Common myeloid progenitor, CD34-positive (primary cell): ENCODE data around the gene KCTD2.

ENCODE experiments used
- CTCF ChIA-PET: fragments of 350-600 bp; sonication (Branson Sonifier 250); formaldehyde crosslinking; loops from one replicate; lab custom pipeline; 2021; ENCODE audit warnings: antibody characterized with exemption; lab: Charles Lee
- POLR2A ChIA-PET: fragments of 350-600 bp; sonication (Branson Sonifier 250); formaldehyde crosslinking; loops from one replicate; lab custom pipeline; 2021; ENCODE audit warnings: antibody characterized with exemption; lab: Charles Lee
- DNase-seq, 3 donors: peaks; one replicate each; pipeline versions ENCODE4 v3.0.0 to v3.0.0-alpha.2; 2013
- H3K27ac ChIP-seq, 2 experiments: 1 replicate in 1 of 2; 2 replicates in 1 of 2; pipeline ENCODE4 v1.7.0; 2013; ENCODE audit warnings: inconsistent platforms in 2 of 2, low read length in 2 of 2, mild to moderate bottlenecking in 2 of 2, low read depth in 1 of 2, moderate library complexity in 1 of 2; ENCODE audit not compliant: severe bottlenecking in 2 of 2, insufficient read depth in 1 of 2, poor library complexity in 1 of 2
- H3K27me3 ChIP-seq, 5 experiments: replicated peaks in 2 of 5; 1 replicate in 3 of 5; 2 replicates in 2 of 5; pipeline versions ENCODE4 v1.6.1 to v1.7.0; 2013; ENCODE audit warnings: low read length in 4 of 5, mild to moderate bottlenecking in 2 of 5, moderate library complexity in 2 of 5, inconsistent platforms in 1 of 5; ENCODE audit not compliant: insufficient read depth in 5 of 5, control insufficient read depth in 4 of 5
- H3K36me3 ChIP-seq, 4 experiments: 1 replicate in 2 of 4; 2 replicates in 2 of 4; pipeline versions ENCODE4 v1.6.1 to v1.7.0; 2013; ENCODE audit warnings: low read length in 3 of 4, control low read depth in 1 of 4, mild to moderate bottlenecking in 1 of 4; ENCODE audit not compliant: control insufficient read depth in 4 of 4, insufficient read depth in 4 of 4
- H3K4me1 ChIP-seq, 4 experiments: 1 replicate in 3 of 4; 2 replicates in 1 of 4; pipeline versions ENCODE4 v1.6.1 to v1.7.1; 2013; ENCODE audit warnings: low read length in 3 of 4, mild to moderate bottlenecking in 3 of 4, control low read depth in 1 of 4, inconsistent platforms in 1 of 4, moderate library complexity in 1 of 4; ENCODE audit not compliant: control insufficient read depth in 4 of 4, insufficient read depth in 4 of 4; ENCODE audit errors: control extremely low read depth in 1 of 4
- H3K4me3 ChIP-seq, 7 experiments: 1 replicate in 4 of 7; 2 replicates in 3 of 7; pipeline versions ENCODE4 v1.5.1 to v1.7.0; 2013; ENCODE audit warnings: mild to moderate bottlenecking in 7 of 7, low read length in 6 of 7, moderate library complexity in 6 of 7, inconsistent platforms in 2 of 7, low read depth in 2 of 7, control low read depth in 1 of 7; ENCODE audit not compliant: insufficient read depth in 4 of 7, control insufficient read depth in 1 of 7; ENCODE audit errors: extremely low read depth in 1 of 7
- H3K9me3 ChIP-seq, 5 experiments: 1 replicate in 4 of 5; 2 replicates in 1 of 5; pipeline versions ENCODE4 v1.6.1 to v1.7.1; 2013; ENCODE audit warnings: low read length in 4 of 5, mild to moderate bottlenecking in 2 of 5, inconsistent platforms in 1 of 5, low read depth in 1 of 5, moderate library complexity in 1 of 5; ENCODE audit not compliant: control insufficient read depth in 4 of 5, insufficient read depth in 2 of 5; ENCODE audit errors: control extremely low read depth in 1 of 5
- WGBS: methylation state at CpG from one replicate; pipeline ENCODE4 v1.1.5; 2013; ENCODE audit not compliant: insufficient coverage; 5-methylcytosine and 5-hydroxymethylcytosine counted together

Gene KCTD2

GRCh38 chr17:75109407-75110233 lies 62.6 kb downstream of the KCTD2 start, which contains the start of gene ARMC7:
Gene ARMC7 (plus strand): TSS chr17:75109969. CDS start chr17:75110289, 320 bp downstream.
- peak; percentile 79 to 82 (median 81) for DNase-seq
- no peaks in the 10 kb centered on the region for H3K27me3 ChIP-seq
- peaks cover 0 to 10% (median 2%) of the 10 kb centered on the region in 4 experiments for H3K36me3 ChIP-seq
- no peaks in the 10 kb centered on the region for H3K9me3 ChIP-seq
- ChIA-PET CTCF (interaction anchor here (1.1 to 9.4 kb wide), 7 partner anchors 15 to 94 kb away, joined by 3 to 168 read pairs (median 71); partner anchors contain the start of genes NT5C and NUP85), POLR2A (interaction anchor here (0.6 to 1.0 kb wide), 4 partner anchors 15 to 49 kb away, joined by 3 to 6 read pairs (median 4); partner anchors contain the start of genes JPT1 and SLC16A5)
- H3K27ac ChIP-seq, result peak within 1 kb of the TSS in 1 of 2 experiments; percentile 74
- WGBS, result 0% methylated on average over 40 of the region's 68 CpGs
- peaks cover 0 to 41% (median 35%) of the 10 kb centered on the region in 4 experiments for H3K4me1 ChIP-seq
- H3K4me3 ChIP-seq, result peak within 1 kb of the TSS; percentile 51 to 95 (median 86)

- peak overlapping the region in 1 of 2 experiments; percentile 74 for H3K27ac ChIP-seq
- H3K4me3 ChIP-seq, result peak overlapping the region; percentile 51 to 95 (median 86)
- ChIA-PET POLR2A (interaction anchor here (0.6 to 1.0 kb wide), 5 partner anchors 23 to 51 kb away, joined by 3 to 6 read pairs (median 5); partner anchors contain the start of genes JPT1 and SLC16A5), CTCF (interaction anchor here (0.7 to 9.4 kb wide), 12 partner anchors 10 to 93 kb away, joined by 3 to 168 read pairs (median 6); partner anchors contain the start of genes NT5C and NUP85)
- peaks cover 0 to 46% (median 40%) of the 10 kb centered on the region in 4 experiments for H3K4me1 ChIP-seq
- peaks cover 0 to 7% (median under 1%) of the 10 kb centered on the region in 4 experiments for H3K36me3 ChIP-seq
- no peaks in the 10 kb centered on the region for H3K9me3 ChIP-seq
- peak in 2 of 3 donors; percentile 59 to 65 for DNase-seq
- no peaks in the 10 kb centered on the region for H3K27me3 ChIP-seq
- 15% methylated on average over 33 of the region's 40 CpGs for WGBS
These were observed 63.4 kb downstream of the KCTD2 start for GRCh38 chr17:75110234-75110937.

GRCh38 chr17:75111777-75112335 lies 64.8 kb downstream of the KCTD2 start:
- POLR2A ChIA-PET, result interaction anchor here (0.6 kb wide), 1 partner anchor 71 kb away, joined by 5 read pairs; no protein-coding TSS in a partner anchor
- no peaks in the 10 kb centered on the region for H3K27me3 ChIP-seq
- peak overlapping the region in 1 of 7 experiments; percentile 1 for H3K4me3 ChIP-seq
- peaks cover 2 to 15% (median 6%) of the 10 kb centered on the region in 4 experiments for H3K36me3 ChIP-seq
- CTCF ChIA-PET, result interaction anchor here (0.6 to 9.4 kb wide), 12 partner anchors 13 to 186 kb away, joined by 3 to 168 read pairs (median 32); partner anchors contain the start of genes NT5C and NUP85
- no peak for DNase-seq
- peaks cover 0 to 47% (median 41%) of the 10 kb centered on the region in 4 experiments for H3K4me1 ChIP-seq
- WGBS, result 95% methylated on average over 7 of the region's 7 CpGs
- H3K27ac ChIP-seq, result no peak overlapping the region
- no peaks in the 10 kb centered on the region for H3K9me3 ChIP-seq

GRCh38 chr17:75113798-75114551 lies 67.0 kb downstream of the KCTD2 start:
- no peaks in the 10 kb centered on the region for H3K9me3 ChIP-seq
- peak overlapping the region in 1 of 2 experiments; percentile 81 for H3K27ac ChIP-seq
- peak; percentile 93 to 96 (median 94) for DNase-seq
- H3K36me3 ChIP-seq, result peaks cover 2 to 21% (median 7%) of the 10 kb centered on the region in 4 experiments
- H3K27me3 ChIP-seq, result no peaks in the 10 kb centered on the region
- peaks cover 0 to 39% (median 32%) of the 10 kb centered on the region in 4 experiments for H3K4me1 ChIP-seq
- ChIA-PET CTCF (interaction anchor here (0.7 to 9.4 kb wide), 33 partner anchors 9 to 157 kb away, joined by 3 to 168 read pairs (median 6); partner anchors contain the start of genes MIF4GD, NT5C, NUP85 and SLC16A5), POLR2A (interaction anchor here (0.7 to 2.8 kb wide), 8 partner anchors 10 to 58 kb away, joined by 3 to 13 read pairs (median 3); partner anchors contain the start of gene NT5C)
- peak overlapping the region; percentile 48 to 90 (median 72) for H3K4me3 ChIP-seq
- WGBS, result 2% methylated on average over 20 of the region's 22 CpGs

GRCh38 chr17:75114552-75115314 lies 67.7 kb downstream of the KCTD2 start:
- 39% methylated on average over 10 of the region's 19 CpGs for WGBS
- CTCF ChIA-PET, result interaction anchor here (0.7 to 9.4 kb wide), 32 partner anchors 10 to 151 kb away, joined by 3 to 168 read pairs (median 6); partner anchors contain the start of genes NT5C, NUP85 and SLC16A5

More at GRCh38 chr17:75114552-75115314, 67.7 kb downstream of the KCTD2 start:
- Histone ChIP-seq H3K4me1 (peaks cover 0 to 32% (median 26%) of the 10 kb centered on the region in 4 experiments), H3K9me3 (no peaks in the 10 kb centered on the region), H3K4me3 (peak overlapping the region; percentile 48 to 90 (median 72)), H3K27ac (peak overlapping the region in 1 of 2 experiments; percentile 81), H3K36me3 (peaks cover 2 to 24% (median 7%) of the 10 kb centered on the region in 4 experiments), H3K27me3 (no peaks in the 10 kb centered on the region)
- POLR2A ChIA-PET, result interaction anchor here (0.7 to 2.8 kb wide), 9 partner anchors 9 to 87 kb away, joined by 3 to 13 read pairs (median 3); partner anchors contain the start of gene NT5C
- peak in 2 of 3 donors; percentile 29 to 30 for DNase-seq
